Brain pericyte (primary cell): ENCODE measurements around the gene FNDC3A.
"Not testable (repeated sequence)": the region's sequence is repeated elsewhere in the genome, so short reads cannot be mapped to it uniquely, and the experiment has no call there.

Experiments used
- DNase-seq: peaks from one replicate; pipeline ENCODE4 v3.0.0-alpha.2; 2012; ENCODE audit warnings: low read depth, low spot score

The FNDC3A gene

GRCh38 chr13:49093376-49093775 lies 117.7 kb downstream of the FNDC3A start:
- DNase-seq: no peak

- DNase-seq: peak; percentile 66
Measured at GRCh38 chr13:49097374-49097773, 121.7 kb downstream of the FNDC3A start.

GRCh38 chr13:49098198-49098597 lies 122.5 kb downstream of the FNDC3A start:
- peak; percentile 60 for DNase-seq

DNA sequence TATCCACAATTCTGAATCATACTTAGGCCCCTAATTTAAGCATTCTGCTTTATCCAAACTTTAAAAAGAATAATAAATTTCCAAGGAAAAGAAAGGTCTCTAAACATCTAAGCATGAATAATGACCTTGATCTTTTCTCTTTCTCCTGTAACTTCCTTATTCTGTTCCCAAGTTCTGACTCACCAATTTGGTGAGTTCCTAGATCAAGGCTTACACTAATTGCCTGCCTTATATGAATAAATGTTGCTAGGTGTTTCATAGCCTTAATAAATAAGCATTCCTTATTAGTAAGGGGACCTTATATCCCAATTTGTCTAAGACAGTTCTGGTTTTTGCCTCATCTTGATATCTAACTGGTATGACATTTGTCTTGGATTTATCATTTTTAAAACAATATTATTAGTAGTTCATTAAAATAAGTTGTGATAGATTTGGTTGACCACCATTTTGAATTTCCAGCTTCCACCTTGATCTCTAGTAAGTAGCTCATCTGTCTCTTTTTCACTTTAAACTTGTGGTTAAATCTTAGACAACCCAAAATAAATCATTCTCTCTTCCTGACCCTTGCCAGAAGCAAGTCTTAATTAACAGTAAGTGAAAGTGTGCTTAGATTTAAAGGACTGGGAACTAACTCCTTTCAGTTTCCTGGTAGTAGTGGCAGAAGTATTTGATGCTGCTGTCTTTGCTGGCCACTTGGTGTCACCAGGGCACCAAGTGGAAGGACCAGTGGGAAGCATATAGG lies 123.2 kb downstream of the FNDC3A start:
- DNase-seq: no peak

DNA sequence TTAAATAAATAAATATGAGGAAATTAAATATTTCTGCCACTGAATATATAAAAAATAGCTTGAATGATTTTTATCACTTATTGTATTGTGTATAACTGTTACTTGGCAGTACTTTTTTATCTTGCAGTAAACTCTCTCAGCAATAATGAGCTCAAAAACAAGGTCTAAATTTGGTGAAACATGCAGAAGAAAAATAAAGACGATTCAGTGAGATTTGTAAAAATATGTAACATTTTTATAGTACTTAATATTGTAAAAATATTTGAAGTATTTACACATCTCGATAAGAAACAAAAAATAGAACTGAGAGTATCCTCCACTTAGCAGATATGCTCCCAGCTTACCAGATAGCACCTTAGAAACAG lies 123.8 kb downstream of the FNDC3A start:
- DNase-seq: no peak

GRCh38 chr13:49100637-49101570 lies 125.2 kb downstream of the FNDC3A start:
- DNase-seq: no peak

DNA sequence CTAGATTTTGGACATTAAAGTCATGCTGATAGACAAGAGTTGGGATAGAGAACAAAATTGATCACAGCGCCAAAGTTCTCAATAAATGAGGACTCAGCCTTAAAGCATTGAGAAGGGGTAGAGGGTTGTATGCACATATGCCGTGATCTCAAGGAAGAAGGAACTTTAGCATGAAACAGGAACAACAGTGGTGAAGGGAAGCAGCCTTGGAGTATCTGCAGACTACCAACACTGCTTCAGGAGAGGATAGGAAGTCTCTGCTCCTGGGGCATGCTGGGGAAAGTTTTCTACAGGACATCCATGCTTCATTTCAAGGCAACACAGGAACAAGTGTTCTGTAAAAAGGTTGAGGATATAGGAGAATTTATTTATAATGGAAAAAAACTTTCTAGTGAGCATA lies 132.5 kb downstream of the FNDC3A start:
- DNase-seq: no peak

- peak; percentile 48 for DNase-seq
Measured at GRCh38 chr13:49110122-49110912, 134.6 kb downstream of the FNDC3A start.

DNA sequence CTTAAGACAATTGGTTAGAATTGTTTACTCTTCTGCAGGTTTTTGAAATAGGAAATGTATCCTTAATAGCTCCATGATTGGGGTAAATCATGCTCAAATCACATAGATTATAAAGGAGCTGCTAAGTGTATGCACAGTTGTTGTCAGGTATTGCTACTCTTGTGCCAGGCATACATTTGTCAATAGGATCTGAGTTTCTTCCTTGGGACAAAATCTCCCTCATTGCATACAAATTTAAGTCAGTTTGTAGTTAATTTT lies 135.1 kb downstream of the FNDC3A start:
- DNase-seq: no peak

DNA sequence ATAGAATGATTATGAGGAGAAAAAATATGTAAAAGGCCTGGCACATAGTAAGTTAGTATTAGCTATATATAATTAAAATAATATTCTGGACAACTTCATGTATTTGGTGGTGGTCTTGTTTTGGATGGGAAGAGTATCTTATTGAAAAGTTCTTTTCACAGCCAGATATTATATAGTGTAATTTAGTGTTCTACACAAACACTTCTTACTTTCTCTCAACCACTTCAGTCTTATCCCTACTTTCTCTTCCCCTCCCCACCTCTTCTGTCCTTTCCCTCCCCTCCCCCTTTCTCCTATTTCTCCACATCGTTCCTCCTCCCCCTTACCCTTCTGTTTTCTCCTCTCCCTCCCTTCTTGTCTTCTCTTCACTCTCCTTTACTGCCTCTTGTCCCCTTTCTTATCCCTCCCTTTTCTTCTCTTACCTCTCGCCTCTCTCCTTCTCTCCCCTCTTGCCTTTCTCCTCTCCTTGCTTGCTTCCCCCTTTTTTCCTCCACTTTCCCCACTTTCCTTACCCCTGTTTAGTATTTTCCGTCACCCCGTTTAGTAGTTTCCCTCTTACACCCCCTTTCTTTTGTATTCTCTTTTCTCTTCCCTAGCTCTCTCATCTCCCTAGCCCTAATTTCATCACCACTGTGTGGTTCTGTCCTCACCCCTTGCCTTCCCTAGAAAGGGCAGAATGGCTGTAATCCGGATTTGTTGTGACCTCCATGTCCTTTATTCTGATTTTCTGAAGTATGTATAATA lies 137.2 kb downstream of the FNDC3A start:
- no peak for DNase-seq

DNA sequence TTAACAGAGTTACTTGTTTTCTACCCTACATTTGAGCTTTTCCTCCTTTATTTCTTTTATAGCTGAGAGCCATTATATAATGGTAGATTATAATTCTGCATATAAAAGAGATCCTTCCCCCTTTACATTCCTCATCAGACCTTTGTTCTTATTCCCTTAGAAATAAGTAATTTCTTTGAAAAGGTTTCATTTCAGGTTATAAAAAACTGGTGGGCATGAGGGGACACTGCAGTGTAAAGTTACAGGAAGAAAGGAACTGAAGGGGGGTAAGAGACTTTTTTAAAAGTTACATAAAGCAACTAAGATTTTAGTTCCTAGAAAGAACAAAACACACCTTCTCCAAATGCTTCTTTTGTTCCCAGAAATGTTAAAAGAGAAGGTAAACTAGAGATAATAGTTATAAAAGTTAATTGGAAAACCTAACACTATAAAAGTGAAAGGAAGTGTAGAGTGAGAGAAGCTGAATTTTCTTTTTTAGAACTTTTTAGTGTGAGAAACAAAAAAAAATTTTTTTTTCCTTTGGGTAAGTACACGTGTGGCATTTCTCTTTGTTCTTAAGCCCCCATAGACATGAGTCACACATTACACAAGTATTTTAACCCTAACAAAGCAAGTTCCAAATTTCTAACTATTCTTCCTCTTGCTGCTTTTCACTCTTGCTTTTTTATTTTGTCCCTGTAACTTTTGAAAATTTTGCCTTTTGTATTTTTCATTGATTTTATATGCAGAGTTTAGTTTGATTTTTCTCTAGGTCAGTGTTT lies 138.0 kb downstream of the FNDC3A start:
- no peak for DNase-seq

GRCh38 chr13:49116873-49117272 lies 141.2 kb downstream of the FNDC3A start:
- no peak for DNase-seq

DNA sequence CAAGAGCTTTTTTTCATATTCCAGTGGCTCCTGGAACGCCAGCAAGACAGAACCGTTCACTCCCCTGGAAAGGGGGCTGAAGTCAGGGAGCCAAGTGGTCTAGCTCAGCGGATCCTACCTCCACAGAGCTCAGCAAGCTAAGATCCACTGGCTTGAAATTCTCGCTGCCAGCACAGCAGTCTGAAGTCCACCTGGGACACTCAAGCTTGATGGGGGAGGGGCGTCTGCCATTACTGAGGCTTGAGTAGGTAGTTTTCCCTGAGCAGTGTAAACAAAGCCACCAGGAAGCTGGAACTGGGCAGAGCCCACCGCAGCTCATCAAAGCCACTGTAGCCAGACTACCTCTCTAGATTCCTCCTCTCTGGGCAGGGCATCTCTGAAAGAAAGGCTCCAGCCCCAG lies 142.7 kb downstream of the FNDC3A start:
- not testable (repeated sequence) for DNase-seq

DNA sequence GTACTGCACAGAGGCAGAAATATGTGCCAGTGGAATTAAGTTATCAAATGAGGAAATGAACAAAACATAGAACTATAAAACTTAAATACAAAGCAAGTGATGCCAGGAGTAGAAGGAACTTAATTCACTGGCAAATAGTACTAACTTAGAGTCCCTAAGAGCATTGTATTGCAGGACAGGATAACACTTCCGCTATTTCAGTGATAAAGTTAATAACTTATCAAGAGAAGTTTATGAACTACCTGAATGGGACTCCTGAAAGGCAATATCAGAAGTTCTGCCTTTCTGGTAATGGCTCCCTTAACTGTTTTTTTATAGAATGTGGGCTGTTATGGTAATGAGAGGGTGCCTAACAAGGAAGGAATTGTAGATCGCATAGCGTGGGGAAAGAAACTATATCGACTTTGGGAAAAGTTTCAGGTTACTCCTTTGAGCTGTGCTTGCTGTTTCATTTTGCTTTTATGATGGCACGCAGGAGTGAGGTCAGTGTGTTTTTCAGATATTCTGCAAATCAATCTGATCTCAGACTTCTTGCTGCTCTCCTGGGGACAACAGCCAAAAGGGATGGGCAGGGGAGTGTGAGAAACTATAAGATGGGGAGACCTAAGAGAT lies 149.1 kb downstream of the FNDC3A start:
- no peak for DNase-seq

- DNase-seq: no peak
Measured at GRCh38 chr13:49125964-49126524, 150.3 kb downstream of the FNDC3A start.

DNA sequence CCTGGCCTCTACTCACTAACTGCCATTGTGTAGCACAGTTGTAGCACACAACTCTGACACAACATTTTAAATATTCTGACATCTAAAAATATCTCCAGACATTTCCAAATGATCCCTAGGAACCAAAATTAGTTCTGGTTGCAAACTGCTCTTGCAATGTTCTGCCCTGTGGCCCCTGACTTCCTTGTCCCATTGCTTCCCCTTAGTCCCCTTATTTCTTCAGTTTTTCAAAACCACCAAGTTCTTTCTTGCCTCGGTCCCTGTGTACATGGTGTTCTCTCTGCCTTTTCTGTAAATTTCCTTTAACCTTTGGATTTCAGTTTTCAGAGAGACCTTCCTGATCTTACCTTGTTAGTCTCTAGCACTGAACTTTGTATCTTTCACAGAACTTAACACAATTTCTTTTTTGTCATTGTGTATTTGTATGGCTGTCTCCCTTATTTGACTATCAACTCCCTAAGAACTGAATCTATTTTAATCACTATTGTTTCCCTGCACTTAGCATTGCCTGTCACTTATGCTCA lies 156.8 kb downstream of the FNDC3A start:
- DNase-seq: no peak

- DNase-seq: no peak
Measured at GRCh38 chr13:49134305-49134704, 158.6 kb downstream of the FNDC3A start.

DNA sequence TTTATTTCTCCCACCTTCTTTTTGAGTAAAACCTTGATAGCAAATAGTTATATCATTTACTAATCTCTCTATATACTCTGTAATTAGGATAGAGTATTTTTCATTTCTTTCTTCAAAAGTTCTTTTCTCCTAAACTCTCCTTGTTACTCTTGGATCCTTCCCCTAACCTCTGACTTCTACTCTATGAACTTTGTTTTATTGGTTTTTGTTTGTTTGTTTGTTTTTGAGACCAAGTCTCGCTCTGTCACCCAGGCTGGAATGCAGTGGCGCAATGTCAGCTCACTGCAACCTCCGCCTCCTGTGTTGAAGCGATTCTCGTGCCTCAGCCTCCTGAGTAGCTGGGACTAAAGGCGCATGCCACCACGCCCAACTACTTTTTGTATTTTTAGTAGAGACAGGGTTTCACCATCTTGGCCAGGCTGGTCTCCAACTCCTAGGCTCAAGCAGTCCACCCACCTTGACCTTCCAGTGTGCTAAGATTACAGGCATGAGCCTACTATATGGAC lies 161.5 kb downstream of the FNDC3A start:
- DNase-seq: not testable (repeated sequence)

- DNase-seq: no peak
Measured at GRCh38 chr13:49140910-49141611, 165.3 kb downstream of the FNDC3A start.
